Spinal cord (tissue), 10 donors: ENCODE results near the gene GSTK1. TPM values are rescaled to one million over a fixed set of nuclear protein-coding genes. Genes with fewer than 3 reads are reported as not detected.
"Not testable (repeated sequence)": the region's sequence is repeated elsewhere in the genome, so short reads cannot be mapped to it uniquely, and the experiment has no call there.

Source experiments
- DNase-seq, 6 donors: peaks; one replicate each; pipeline versions ENCODE4 v3.0.0 to v3.0.0-alpha.2; 2013 to 2015; ENCODE audit warnings: low spot score in 6 of 6, low read depth in 4 of 6
- H3K27ac ChIP-seq: one replicate; pipeline ENCODE4 v1.5.1; 2013; ENCODE audit warnings: low read depth, low read length, control low read depth
- H3K27me3 ChIP-seq: one replicate; pipeline ENCODE4 v1.6.1; 2013; ENCODE audit warnings: low read length; ENCODE audit not compliant: control insufficient read depth, insufficient read depth
- H3K36me3 ChIP-seq: one replicate; pipeline ENCODE4 v1.6.1; 2013; ENCODE audit warnings: low read length; ENCODE audit not compliant: control insufficient read depth, insufficient read depth
- H3K4me1 ChIP-seq: one replicate; pipeline ENCODE4 v1.6.1; 2013; ENCODE audit warnings: low read length; ENCODE audit not compliant: control insufficient read depth, insufficient read depth
- H3K4me3 ChIP-seq: one replicate; pipeline ENCODE4 v1.5.1; 2013; ENCODE audit warnings: low read depth, low read length, control low read depth
- H3K9me3 ChIP-seq: one replicate; pipeline ENCODE4 v1.6.1; 2013; ENCODE audit warnings: low read length; ENCODE audit not compliant: control insufficient read depth, insufficient read depth
- WGBS: methylation state at CpG from one replicate; pipeline ENCODE4 v1.1.5; 2013; ENCODE audit warnings: missing lambda C conversion rate; ENCODE audit not compliant: insufficient coverage; 5-methylcytosine and 5-hydroxymethylcytosine counted together
- long read RNA-seq, 4 donors: transcript quantifications; one replicate each; lab custom pipeline, GENCODE V29; 2026
- polyA plus RNA-seq, 2 donors: library from polyadenylated mRNA; unstranded; fragments of 120-200 nt; gene quantifications; one replicate each; pipeline ENCODE4 v1.2.1, GENCODE V29; 2013; ENCODE audit not compliant: insufficient read length in 2 of 2
- total RNA-seq, 2 donors: library from RNA; depleted of rRNA in 1 of 2; stranded (reverse); fragments of 120-200 nt in 1 of 2; fragments of >200 nt in 1 of 2; gene quantifications; one replicate each; pipeline versions ENCODE4 v1.2.3 to v1.2.4, GENCODE V29; 2013 to 2014
- donor health status: healthy.

Gene GSTK1
- total RNA-seq (100 to 1,000 TPM in 1 of 2 donors, 10 to 100 TPM in 1; 58.2 to 131 TPM), polyA plus RNA-seq (10 to 100 TPM; 84.6 to 91.7 TPM)
- long read RNA-seq, donor 1, transcript GSTK1-201 (8 exons, 1,044 nt), result major isoform, 14 of 22 reads
- long read RNA-seq, donor 1, transcript GSTK1-207 (7 exons, 1,185 nt), result minor isoform, 5 of 22 reads
- long read RNA-seq, donor 1, partial matches to known transcripts, result 0 of 22 reads
- long read RNA-seq, donor 1, other reads (novel, unspliced or antisense), result 0 of 22 reads
- long read RNA-seq, donor 2, transcript GSTK1-201 (8 exons, 1,044 nt), result major isoform, 6 of 15 reads
- long read RNA-seq, donor 2, partial matches to known transcripts, result 9 of 15 reads
- long read RNA-seq, donor 2, other reads (novel, unspliced or antisense), result 0 of 15 reads
- long read RNA-seq, donor 3, transcript GSTK1-207 (7 exons, 1,185 nt), result minor isoform, 5 of 31 reads
- long read RNA-seq, donor 3, transcript GSTK1-201 (8 exons, 1,044 nt), result major isoform, 17 of 31 reads
- long read RNA-seq, donor 3, partial matches to known transcripts, result 9 of 31 reads
- long read RNA-seq, donor 3, other reads (novel, unspliced or antisense), result 0 of 31 reads
- long read RNA-seq, donor 4, transcript GSTK1-207 (7 exons, 1,185 nt), result minor isoform, 10 of 117 reads
- long read RNA-seq, donor 4, transcript GSTK1-201 (8 exons, 1,044 nt), result major isoform, 43 of 117 reads
- long read RNA-seq, donor 4, partial matches to known transcripts, result 61 of 117 reads
- long read RNA-seq, donor 4, other reads (novel, unspliced or antisense), result 0 of 117 reads

DNA sequence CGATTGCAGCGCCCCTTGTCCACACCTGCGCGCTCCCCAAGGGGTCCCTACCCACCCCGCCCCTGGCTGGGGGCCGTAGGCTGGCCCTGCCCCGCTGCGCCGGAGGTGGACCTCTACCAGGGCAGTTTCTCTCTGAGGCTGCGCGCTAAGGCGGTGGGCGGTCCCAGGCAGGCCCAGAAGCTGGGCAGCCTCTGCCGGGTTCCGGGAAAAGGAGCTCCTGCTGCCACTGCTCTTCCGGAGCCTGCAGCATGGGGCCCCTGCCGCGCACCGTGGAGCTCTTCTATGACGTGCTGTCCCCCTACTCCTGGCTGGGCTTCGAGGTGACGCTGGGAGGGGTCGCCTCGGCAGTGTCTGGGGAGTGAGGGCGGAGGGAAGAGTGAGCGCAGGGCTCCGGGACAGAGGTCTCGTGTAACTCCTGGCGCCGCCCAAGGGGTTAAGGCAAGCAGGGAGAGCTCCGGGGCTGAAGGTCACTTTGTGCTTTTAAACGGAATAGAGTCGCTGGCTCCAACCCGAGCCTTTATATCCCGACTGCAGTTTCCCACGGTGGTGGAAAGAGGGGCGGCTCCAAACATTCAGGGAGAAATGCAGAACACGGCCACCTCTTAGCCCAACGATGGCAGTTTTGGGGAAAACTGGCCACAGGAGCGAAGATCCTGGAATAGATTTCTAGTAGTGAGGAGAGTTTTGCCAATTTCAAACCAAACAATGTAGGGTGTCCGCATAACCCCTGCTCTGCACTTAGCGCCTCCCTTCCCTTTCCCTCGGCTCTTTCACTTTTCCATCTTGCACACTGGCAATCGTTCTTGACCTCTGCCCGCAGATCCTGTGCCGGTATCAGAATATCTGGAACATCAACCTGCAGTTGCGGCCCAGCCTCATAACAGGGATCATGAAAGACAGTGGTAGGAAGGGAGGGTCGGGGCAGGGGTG lies at the start of gene GSTK1:
Gene GSTK1, plus strand, starts transcription at position 176 of the 930 bp plus-strand sequence. Its CDS starts 73 bp downstream, at position 249.
- Histone ChIP-seq H3K36me3 (peaks cover 17% of the 10 kb centered on the region), H3K27ac (peak within 1 kb of the TSS; percentile 80), H3K27me3 (no peaks in the 10 kb centered on the region), H3K4me3 (peak within 1 kb of the TSS; percentile 75), H3K4me1 (peaks cover 20% of the 10 kb centered on the region), H3K9me3 (no peaks in the 10 kb centered on the region)
- 1% methylated on average over 39 of the region's 48 CpGs for WGBS
- peak; percentile 54 to 92 (median 62) for DNase-seq

GRCh38 chr7:143213478-143213877 lies 49.8 kb upstream of the GSTK1 start:
- H3K27ac ChIP-seq, H3K9me3 ChIP-seq, H3K4me1 ChIP-seq, H3K4me3 ChIP-seq, H3K27me3 ChIP-seq, H3K36me3 ChIP-seq, DNase-seq: not testable (repeated sequence)
- WGBS, result no CpG with 5 or more reads among the region's 4 CpGs

DNA sequence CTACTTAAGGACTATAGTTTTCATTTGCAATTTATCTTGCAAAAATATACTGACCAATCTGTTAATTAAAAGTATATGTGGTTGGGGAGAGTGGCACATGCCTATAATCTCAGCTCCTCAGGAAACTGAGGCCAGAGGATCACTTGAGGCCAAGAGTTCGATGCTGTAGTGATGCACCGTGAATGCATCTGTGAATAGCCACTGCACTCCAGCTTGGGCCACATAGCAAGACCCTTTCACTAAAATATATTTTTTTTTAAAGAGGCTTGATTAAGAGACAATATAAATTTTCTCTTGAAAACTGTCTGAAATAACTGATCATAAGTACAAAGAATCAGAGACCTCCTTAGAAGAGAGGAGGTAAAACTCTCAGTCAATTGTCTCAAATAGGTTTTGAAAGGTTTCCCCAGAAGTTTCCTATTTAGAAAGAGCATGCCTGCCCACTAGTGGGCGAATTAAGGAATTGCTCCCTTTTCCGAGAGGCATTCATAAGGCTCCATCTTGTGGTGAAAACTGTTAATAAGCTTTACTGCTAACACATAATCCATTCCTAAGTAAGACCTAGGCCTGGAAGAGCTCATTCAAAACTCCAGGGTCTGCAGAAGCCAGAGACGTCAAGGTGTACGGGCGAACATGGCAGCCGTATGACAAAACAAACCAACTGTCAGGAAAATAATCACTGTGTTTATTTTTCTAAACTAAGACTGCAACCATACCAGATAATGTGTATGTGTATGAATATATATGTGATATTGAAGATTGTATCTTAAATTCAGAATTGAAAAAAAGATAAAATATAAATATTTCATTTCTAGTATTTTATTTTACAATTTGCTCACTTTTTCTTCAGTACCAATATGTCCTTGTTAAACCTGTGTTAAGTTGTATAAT lies 48.2 kb upstream of the GSTK1 start:
- DNase-seq, result peak; percentile 70 to 97 (median 85)
- no peaks in the 10 kb centered on the region for H3K9me3 ChIP-seq
- H3K36me3 ChIP-seq, result no peaks in the 10 kb centered on the region
- H3K27ac ChIP-seq, result no peak overlapping the region
- H3K4me3 ChIP-seq, result no peak overlapping the region
- H3K4me1 ChIP-seq, result no peaks in the 10 kb centered on the region
- no peaks in the 10 kb centered on the region for H3K27me3 ChIP-seq
- WGBS, result no CpG with 5 or more reads among the region's 8 CpGs

DNA sequence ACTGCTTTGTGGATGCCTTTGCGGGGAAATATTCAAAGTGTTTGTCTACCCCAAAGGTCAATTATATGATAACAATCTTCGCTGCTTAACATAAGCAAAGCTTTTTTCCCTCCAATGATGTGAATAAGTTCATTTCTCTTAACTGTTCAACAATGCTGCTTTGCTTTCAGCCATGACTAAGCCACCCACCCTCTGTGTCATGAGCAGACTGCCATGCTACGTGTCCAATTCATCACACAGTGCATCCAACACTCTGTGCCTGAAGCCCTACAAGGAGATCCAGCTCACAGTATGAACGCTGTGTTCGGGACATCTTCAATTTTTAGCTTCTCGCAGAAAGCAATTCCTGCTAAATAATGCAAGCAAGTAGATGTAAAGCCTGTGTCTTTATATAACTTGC lies 47.1 kb upstream of the GSTK1 start:
- WGBS, result 76% methylated on average over 2 of the region's 6 CpGs
- Histone ChIP-seq H3K36me3 (no peaks in the 10 kb centered on the region), H3K9me3 (no peaks in the 10 kb centered on the region), H3K4me1 (no peaks in the 10 kb centered on the region), H3K4me3 (no peak overlapping the region), H3K27ac (no peak overlapping the region), H3K27me3 (no peaks in the 10 kb centered on the region)
- DNase-seq, result peak in 1 of 6 donors; percentile 51

DNA sequence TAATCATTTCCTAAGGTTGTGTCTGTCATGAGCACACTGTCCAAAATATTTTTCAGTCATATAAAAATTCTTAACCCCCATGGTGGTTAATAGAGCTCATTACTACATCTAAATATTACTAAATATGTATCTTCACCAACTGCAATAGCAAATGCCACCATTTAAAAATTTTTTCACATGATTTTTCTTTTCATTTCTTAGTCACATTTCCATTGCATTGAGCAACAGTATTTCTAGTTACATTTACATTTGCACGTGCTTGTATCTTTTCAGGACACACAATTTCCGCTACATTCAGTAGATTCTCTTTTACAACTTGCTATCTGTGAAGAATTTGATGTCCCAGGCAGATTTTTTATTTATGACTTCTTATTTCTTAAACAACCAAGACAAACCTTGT lies 46.6 kb upstream of the GSTK1 start:
- WGBS, result 93% methylated on average over 2 of the region's 2 CpGs
- H3K27ac ChIP-seq, result no peak overlapping the region
- no peak overlapping the region for H3K4me3 ChIP-seq
- H3K27me3 ChIP-seq, result no peaks in the 10 kb centered on the region
- H3K36me3 ChIP-seq, result no peaks in the 10 kb centered on the region
- no peaks in the 10 kb centered on the region for H3K4me1 ChIP-seq
- H3K9me3 ChIP-seq, result no peaks in the 10 kb centered on the region
- no peak for DNase-seq

DNA sequence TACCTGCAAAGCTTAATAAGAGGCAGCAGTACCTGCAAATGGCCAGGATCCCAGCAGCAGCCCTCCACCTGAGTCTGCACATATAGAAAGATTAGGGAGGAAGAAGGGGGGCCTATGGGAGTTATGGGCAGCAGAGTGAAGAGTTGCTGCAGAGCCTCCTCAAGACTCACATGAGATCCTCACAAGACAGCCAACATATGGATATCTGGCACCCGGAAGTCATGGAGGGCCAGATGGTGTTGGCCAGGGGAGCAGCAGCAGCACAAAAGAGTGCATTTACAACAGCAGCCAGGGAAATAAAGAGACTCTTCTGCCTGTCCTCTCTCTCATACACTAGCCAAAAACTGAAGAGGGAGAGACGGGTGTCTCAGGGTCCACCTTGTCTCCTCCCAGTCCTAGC lies 45.4 kb upstream of the GSTK1 start:
- no peak for DNase-seq
- Histone ChIP-seq H3K27ac (no peak overlapping the region), H3K36me3 (no peaks in the 10 kb centered on the region), H3K4me3 (no peak overlapping the region), H3K4me1 (no peaks in the 10 kb centered on the region), H3K27me3 (no peaks in the 10 kb centered on the region), H3K9me3 (no peaks in the 10 kb centered on the region)
- 83% methylated on average over 1 of the region's 2 CpGs for WGBS

GRCh38 chr7:143221286-143221685 lies 42.0 kb upstream of the GSTK1 start:
- H3K36me3 ChIP-seq, result no peaks in the 10 kb centered on the region
- DNase-seq, result no peak

GRCh38 chr7:143221737-143222136 lies 41.5 kb upstream of the GSTK1 start, which contains the start of gene TAS2R40:
TAS2R40 (plus strand) TSS chr7:143222037; CDS start chr7:143222079, 42 bp downstream.
- Histone ChIP-seq H3K4me1 (no peaks in the 10 kb centered on the region), H3K27ac (no peak within 1 kb of the TSS), H3K4me3 (no peak within 1 kb of the TSS), H3K27me3 (no peaks in the 10 kb centered on the region), H3K9me3 (no peaks in the 10 kb centered on the region), H3K36me3 (no peaks in the 10 kb centered on the region)
- 100% methylated on average over 3 of the region's 3 CpGs for WGBS
- no peak for DNase-seq

More at GRCh38 chr7:143221286-143221685, 42.0 kb upstream of the GSTK1 start:
- no CpG with 5 or more reads among the region's 2 CpGs for WGBS
- Histone ChIP-seq H3K4me1 (no peaks in the 10 kb centered on the region), H3K9me3 (no peaks in the 10 kb centered on the region), H3K27me3 (no peaks in the 10 kb centered on the region), H3K4me3 (no peak overlapping the region), H3K27ac (no peak overlapping the region)
